Activated T-helper 1 cell treated with anti-CD3 and anti-CD28 coated beads, Interleukin-12 subunit alpha, Interleukin-12 subunit beta, Interleukin-2, Interleukin-4 antibody, amounts not matched to agents 30 ng/mL and 10 ng/mL and 1 ng/mL, durations not matched to agents 14 hours and 24 hours and 36 hours (primary cell): Measurements from ENCODE around the gene PTPN14. TPM values are rescaled to one million over a fixed set of nuclear protein-coding genes. Genes with fewer than 3 reads are reported as not detected.

Experiments used
- DNase-seq: peaks from one replicate; pipeline ENCODE4 v3.0.0; 2021; ENCODE audit warnings: low spot score
- H3K27ac Mint-ChIP-seq: one replicate; pipeline ENCODE4 v1.8.0; 2021; ENCODE audit warnings: mild to moderate bottlenecking, mixed read lengths
- H3K27me3 Mint-ChIP-seq: one replicate; pipeline ENCODE4 v1.8.0; 2022; ENCODE audit warnings: mild to moderate bottlenecking, moderate library complexity, mixed read lengths; ENCODE audit not compliant: insufficient read depth
- H3K36me3 Mint-ChIP-seq: one replicate; pipeline ENCODE4 v1.8.0; 2021; ENCODE audit warnings: low read depth, mixed read lengths
- H3K4me1 Mint-ChIP-seq: one replicate; pipeline ENCODE4 v1.8.0; 2021; ENCODE audit warnings: low read depth, mixed read lengths
- H3K4me3 Mint-ChIP-seq: one replicate; pipeline ENCODE4 v1.8.0; 2021; ENCODE audit warnings: mild to moderate bottlenecking, moderate library complexity, mixed read lengths
- H3K9me3 Mint-ChIP-seq: one replicate; pipeline ENCODE4 v1.8.0; 2021; ENCODE audit warnings: mixed read lengths
- intact Hi-C: fragments of 100-400 bp; cut with micrococcal nuclease; formaldehyde crosslinking; loops from one replicate; pipeline ENCODE4 v1.15.1; 2024
- total RNA-seq: library from RNA; stranded (reverse); gene quantifications from 2 replicates; pipeline ENCODE4 v1.2.3, GENCODE V29; 2022

PTPN14 gene
- total RNA-seq, 1 donor from 2014 or later, result 20.6 TPM

DNA sequence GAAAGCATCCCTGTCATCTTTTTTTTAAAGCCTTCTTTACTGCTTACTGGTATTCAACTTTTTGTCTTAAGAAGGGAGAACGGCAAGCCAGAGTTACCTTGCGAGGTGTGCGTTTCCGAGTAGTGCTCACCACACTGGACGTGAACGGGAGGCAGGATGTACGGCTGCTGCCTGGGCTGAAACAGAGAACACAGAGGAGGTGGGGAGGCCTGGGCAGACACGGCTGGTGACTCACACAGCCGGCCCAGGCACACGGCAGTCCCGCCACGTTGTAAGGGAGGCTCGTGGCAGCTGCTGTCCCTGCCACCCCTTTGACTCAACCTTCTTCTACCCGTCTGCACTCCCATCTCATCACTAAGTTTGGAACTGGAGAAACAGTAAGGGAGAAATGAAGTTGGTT, 164.7 kb downstream of the PTPN14 start:
- no peaks in the 10 kb centered on the region for H3K9me3 Mint-ChIP-seq
- H3K4me1 Mint-ChIP-seq, result peaks cover 40% of the 10 kb centered on the region
- peak overlapping the region; percentile 93 for H3K27ac Mint-ChIP-seq
- peak overlapping the region; percentile 64 for H3K4me3 Mint-ChIP-seq
- intact Hi-C loops, result loop anchor here (2.0 kb wide), 1 partner anchor 54 kb away; no protein-coding TSS in a partner anchor
- DNase-seq, result peak; percentile 27
- H3K27me3 Mint-ChIP-seq, result peaks cover 1% of the 10 kb centered on the region
- peaks cover 11% of the 10 kb centered on the region for H3K36me3 Mint-ChIP-seq

DNA sequence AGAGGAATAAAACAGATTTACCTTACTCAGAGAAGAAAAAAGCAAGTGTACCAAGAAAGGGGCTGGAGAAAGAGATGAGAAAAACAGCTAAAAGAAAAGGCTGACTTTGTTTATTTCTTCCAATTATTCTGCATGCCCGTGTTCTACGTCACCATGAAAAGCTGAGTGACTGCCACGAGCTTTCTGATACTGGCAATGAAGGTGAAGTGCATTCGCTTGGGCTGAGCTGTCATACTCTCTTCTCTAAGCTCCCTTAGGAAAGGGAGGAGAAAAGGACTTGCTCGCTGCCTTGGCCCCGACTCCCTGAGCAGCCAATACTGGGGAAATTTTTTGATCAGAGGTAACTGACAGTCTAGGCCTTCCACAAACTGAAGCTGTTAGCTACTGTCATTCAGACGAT, 165.1 kb downstream of the PTPN14 start:
- peak overlapping the region; percentile 93 for H3K27ac Mint-ChIP-seq
- H3K4me1 Mint-ChIP-seq, result peaks cover 40% of the 10 kb centered on the region
- peak overlapping the region; percentile 64 for H3K4me3 Mint-ChIP-seq
- H3K27me3 Mint-ChIP-seq, result peaks cover 1% of the 10 kb centered on the region
- peaks cover 11% of the 10 kb centered on the region for H3K36me3 Mint-ChIP-seq
- intact Hi-C loops, result loop anchor here (2.0 kb wide), 1 partner anchor 54 kb away; no protein-coding TSS in a partner anchor
- no peak for DNase-seq
- H3K9me3 Mint-ChIP-seq, result no peaks in the 10 kb centered on the region

DNA sequence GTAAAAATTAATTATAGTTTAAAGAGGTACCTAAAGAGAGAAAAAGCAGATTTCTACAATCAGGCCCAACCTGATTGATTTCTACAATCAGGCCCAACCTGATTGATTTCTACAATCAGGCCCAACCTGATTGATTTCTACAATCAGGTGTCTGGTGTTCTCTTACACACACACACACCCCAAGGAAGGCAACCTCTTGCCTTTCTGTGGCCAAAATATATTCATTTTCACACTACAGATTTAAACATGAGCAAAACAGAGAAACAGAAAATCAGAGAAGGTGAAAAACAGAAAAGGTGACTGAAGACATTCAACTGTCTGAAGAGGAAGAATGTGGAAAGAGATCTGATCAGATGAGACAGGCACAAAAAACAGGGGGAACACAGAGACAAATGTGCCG, 166.0 kb downstream of the PTPN14 start:
- peaks cover 1% of the 10 kb centered on the region for H3K27me3 Mint-ChIP-seq
- no peak overlapping the region for H3K4me3 Mint-ChIP-seq
- H3K27ac Mint-ChIP-seq, result peak overlapping the region; percentile 64
- intact Hi-C loops, result no loop called here
- H3K4me1 Mint-ChIP-seq, result peaks cover 40% of the 10 kb centered on the region
- DNase-seq, result no peak
- H3K36me3 Mint-ChIP-seq, result peaks cover 10% of the 10 kb centered on the region
- H3K9me3 Mint-ChIP-seq, result no peaks in the 10 kb centered on the region

DNA sequence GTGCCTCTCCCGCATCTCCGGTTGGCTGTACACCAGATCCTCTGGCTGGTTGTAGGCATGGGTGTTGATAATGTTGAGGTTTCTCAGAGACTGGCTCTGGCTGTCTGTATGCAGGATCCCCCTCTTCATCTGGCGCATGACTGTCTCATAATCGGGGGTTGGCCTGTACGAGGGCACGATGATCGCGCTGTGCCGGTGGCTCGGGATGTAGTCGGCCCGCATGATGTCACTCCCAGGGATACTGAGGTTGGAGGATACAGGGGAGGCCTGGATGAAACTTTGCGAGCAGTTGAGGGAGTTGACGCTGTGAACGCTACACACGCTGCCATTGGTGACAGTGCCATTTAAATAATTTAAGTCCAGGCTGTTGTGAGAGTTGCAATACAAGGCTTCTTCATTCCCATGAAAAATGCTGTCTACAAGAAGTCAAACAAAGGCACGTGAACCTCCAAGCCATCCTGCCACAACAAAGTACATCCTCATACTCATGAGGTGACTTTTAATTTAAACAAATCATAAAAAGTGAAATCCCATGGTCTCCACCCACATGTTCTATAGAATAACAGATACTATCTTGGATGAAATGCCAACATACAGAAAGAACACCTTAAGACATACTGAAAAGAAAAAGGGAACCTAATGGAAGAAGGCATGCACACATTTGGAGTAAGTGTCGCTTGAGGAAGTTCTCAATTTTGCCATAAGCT, 166.9 kb downstream of the PTPN14 start:
- Mint-ChIP-seq H3K4me3 (no peak overlapping the region), H3K4me1 (peaks cover 34% of the 10 kb centered on the region), H3K36me3 (peaks cover 7% of the 10 kb centered on the region), H3K27me3 (peaks cover 1% of the 10 kb centered on the region), H3K9me3 (no peaks in the 10 kb centered on the region), H3K27ac (no peak overlapping the region)
- no peak for DNase-seq
- intact Hi-C loops, result no loop called here

DNA sequence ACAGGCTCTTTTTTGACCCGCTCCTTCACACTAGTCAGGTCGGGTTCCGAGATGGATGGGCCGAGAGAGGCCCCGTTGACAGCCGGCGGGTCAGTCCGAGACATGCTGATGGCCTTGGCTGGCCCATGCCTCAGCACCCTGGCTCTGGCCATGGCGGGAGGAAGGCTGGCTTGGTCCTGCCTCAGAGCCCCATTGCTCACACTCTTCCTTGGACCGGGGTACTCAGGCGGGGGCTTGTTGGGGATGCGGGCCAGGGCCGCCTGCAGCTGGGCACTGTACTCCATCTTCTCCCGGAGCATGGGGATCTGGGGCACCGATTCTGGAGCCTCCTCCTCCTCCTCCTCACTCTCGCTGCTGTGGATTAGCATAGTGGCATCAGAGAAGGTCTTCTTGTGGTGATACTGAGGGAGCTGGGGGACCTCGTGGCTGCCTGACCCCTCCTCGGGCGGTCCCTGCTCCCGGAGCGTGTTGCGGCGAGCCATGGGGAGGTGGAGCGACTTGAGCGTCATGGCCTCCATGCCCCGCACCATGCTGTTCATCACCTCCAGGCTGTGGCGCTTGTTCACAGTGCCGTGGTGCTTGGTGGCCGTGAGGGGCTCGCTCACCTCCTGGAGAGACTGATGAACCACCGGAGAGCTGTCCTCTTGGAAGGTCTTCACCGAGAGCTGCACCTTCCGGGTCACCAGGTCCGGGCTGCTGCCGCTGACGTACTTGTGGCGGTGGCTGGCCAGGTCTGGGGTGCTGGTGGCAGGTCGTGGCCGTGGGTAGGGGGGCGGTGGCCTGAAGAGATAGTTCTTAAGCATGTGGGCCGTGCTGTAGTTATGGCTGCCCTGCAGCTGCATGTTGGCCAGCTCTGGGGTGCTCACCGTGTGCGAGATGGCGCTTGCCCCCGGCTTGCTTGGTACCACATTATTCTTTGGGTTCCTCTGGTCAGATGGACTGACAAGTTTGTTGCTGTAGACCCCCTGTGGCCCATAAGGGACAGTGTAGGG, 167.7 kb downstream of the PTPN14 start:
- no peak overlapping the region for H3K27ac Mint-ChIP-seq

DNA sequence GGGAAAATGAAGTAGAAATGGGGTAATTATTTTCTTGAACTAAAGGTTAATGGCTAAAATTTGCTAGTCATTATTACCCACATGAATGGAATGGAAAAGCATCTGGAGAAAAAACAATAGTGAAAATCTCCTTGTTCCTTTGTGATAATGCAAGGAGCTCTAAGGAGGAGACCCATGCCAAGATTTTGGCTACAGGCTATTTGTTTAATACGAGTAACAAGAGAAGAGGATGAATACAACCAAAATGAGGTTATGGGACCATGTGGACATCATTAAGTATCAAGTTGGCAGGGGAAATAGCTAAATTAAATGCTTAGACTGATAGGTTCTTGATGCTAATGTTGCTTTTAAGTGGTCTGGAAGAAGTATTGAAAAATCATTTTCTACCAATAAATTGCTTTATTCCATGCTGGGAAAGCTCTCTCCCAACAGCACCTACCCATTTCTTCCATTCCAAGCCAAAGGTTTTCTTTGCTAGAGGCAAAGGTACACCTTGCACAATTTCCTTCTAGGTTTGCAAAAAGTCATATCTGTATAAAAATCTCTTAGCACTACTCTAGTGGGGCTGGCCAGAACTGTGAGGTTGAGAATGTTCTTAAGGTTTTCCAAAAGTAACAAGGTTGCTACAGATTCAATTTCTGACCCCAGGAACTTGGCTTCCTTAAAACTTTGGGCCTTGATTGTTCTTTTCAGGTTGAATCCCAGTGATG, 170.3 kb downstream of the PTPN14 start:
- Mint-ChIP-seq H3K4me3 (no peak overlapping the region), H3K36me3 (peaks cover 8% of the 10 kb centered on the region), H3K27ac (no peak overlapping the region), H3K4me1 (peaks cover 12% of the 10 kb centered on the region), H3K9me3 (no peaks in the 10 kb centered on the region), H3K27me3 (peaks cover 3% of the 10 kb centered on the region)
- intact Hi-C loops, result no loop called here
- no peak for DNase-seq

More for the DNA sequence above, 167.7 kb downstream of the PTPN14 start:
- Mint-ChIP-seq H3K36me3 (peaks cover 7% of the 10 kb centered on the region), H3K4me3 (no peak overlapping the region), H3K4me1 (peaks cover 27% of the 10 kb centered on the region), H3K27me3 (peaks cover 3% of the 10 kb centered on the region), H3K9me3 (no peaks in the 10 kb centered on the region)
- no peak for DNase-seq
- intact Hi-C loops, result no loop called here

DNA sequence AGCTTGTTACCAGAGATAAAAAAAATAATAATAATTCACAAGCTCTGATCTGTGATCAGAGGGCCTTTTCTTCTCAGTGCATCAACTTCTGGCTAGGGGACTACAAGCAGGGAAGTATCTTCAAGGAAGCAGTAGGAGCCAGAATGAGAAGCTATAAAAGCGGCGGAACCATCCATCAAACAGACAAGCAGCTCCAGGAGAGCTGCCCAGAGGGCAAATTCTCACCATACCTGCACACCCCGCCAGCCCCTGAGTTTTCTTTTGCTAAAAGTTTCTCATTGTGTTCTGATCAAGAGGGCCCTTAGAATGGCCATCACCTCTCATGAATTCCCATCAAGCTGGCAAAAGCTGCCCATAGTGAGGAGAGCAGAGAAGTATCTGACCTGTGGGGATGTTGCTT, 171.0 kb downstream of the PTPN14 start:
- intact Hi-C loops, result no loop called here
- no peak for DNase-seq
- Mint-ChIP-seq H3K4me3 (no peak overlapping the region), H3K27me3 (peaks cover 3% of the 10 kb centered on the region), H3K9me3 (no peaks in the 10 kb centered on the region), H3K36me3 (peaks cover 8% of the 10 kb centered on the region), H3K27ac (no peak overlapping the region), H3K4me1 (peaks cover 14% of the 10 kb centered on the region)

DNA sequence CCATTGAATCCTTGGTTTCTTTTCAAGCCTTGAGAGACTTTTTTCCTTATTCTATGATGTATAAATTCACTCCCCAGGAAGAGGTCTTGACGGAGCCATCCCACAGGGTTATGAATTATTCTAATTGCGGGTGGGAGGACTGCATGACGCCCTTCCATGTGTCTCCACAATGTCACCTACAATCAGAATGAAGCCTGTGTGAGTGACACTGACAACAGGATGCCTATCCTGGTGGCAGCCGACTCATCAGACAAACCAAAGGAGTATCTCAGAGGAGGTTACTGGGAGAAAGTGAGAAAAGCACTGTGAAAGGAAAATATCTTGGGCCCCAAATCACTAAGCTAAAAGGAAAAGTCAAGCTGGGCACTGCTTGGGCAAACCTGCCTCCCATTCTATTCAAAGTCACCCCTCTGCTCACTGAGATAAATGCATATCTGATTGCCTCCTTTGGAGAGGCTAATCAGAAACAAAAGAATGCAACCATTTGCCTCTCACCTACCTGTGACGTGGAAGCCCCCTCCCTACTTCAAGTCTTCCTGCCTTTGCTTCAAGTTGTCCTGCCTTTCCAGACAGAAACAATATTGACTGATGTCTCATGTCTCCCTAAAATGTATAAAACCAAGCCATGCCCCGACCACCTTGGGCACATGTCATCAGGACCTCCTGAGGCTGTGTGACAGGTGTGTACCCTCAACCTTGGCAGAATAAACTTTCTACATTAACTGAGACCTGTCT, 172.0 kb downstream of the PTPN14 start:
- Mint-ChIP-seq H3K9me3 (no peaks in the 10 kb centered on the region), H3K4me1 (peaks cover 6% of the 10 kb centered on the region), H3K4me3 (no peak overlapping the region), H3K36me3 (peaks cover 8% of the 10 kb centered on the region), H3K27me3 (peaks cover 4% of the 10 kb centered on the region), H3K27ac (no peak overlapping the region)
- intact Hi-C loops, result no loop called here
- no peak for DNase-seq

DNA sequence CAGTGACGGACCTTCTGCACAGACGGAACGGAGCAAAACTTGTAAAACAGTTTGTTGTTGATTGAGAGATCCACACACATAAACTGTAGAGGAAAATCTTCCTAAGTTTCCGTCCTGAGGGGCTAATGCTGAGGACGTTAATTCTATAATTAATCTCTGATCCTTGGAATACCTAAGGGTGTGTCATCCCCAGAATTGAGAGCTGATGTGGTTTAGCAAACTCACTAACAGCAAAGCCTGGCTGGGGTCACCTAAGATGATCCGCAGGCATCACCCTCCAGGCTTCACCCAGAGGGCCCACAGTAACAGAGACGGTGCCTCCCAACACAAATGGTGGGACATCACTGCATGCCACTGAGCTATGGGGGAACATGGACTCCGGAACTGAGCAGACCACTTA, 172.9 kb downstream of the PTPN14 start:
- H3K9me3 Mint-ChIP-seq, result no peaks in the 10 kb centered on the region
- no peak overlapping the region for H3K27ac Mint-ChIP-seq
- intact Hi-C loops, result no loop called here
- peaks cover 5% of the 10 kb centered on the region for H3K4me1 Mint-ChIP-seq
- H3K36me3 Mint-ChIP-seq, result peaks cover 4% of the 10 kb centered on the region
- H3K4me3 Mint-ChIP-seq, result no peak overlapping the region
- peaks cover 3% of the 10 kb centered on the region for H3K27me3 Mint-ChIP-seq
- no peak for DNase-seq

DNA sequence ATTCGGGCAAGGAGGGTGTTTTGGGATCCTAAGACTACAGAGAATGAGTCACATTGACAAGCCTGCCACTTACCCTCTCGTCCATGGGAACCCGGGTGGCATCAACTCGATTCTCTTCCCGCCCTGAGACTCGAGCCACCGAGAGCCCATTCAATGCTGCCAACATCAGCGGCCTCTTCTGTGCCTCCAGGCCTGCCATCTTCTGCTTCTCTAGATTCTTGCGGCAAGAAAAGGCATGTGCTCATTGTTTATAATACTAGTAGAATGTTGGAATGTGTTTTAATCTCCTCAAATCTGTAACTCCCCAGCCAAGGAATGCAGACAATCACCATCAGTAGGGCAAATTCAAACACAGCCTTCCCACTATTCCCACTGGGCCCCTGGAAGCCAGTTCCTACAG, 173.5 kb downstream of the PTPN14 start:
- Mint-ChIP-seq H3K9me3 (no peaks in the 10 kb centered on the region), H3K36me3 (peaks cover 4% of the 10 kb centered on the region), H3K27ac (no peak overlapping the region), H3K4me3 (no peak overlapping the region), H3K27me3 (peaks cover 3% of the 10 kb centered on the region), H3K4me1 (peaks cover 5% of the 10 kb centered on the region)
- no peak for DNase-seq
- intact Hi-C loops, result no loop called here

DNA sequence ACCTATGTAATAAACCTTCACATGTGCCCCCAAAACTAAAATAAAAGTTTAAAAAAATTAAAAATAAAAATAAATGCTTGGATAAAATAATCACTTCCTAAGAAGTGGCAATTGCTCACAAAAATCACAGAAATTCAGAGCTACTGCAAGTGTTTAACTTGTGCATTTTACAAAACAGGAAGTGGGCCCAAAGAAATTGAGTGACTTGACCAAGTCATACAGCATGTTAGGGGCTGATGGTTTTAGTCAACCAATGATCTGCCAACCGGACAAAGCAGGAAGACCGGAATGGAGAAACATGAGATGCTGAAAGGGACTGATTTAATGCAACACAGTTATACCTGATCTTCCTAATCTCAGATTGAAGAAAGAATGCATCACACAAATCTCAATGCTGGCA, 173.9 kb downstream of the PTPN14 start:
- Mint-ChIP-seq H3K9me3 (no peaks in the 10 kb centered on the region), H3K27me3 (peaks cover 3% of the 10 kb centered on the region), H3K27ac (no peak overlapping the region), H3K36me3 (peaks cover 3% of the 10 kb centered on the region), H3K4me1 (peaks cover 5% of the 10 kb centered on the region), H3K4me3 (no peak overlapping the region)
- intact Hi-C loops, result no loop called here
- no peak for DNase-seq

DNA sequence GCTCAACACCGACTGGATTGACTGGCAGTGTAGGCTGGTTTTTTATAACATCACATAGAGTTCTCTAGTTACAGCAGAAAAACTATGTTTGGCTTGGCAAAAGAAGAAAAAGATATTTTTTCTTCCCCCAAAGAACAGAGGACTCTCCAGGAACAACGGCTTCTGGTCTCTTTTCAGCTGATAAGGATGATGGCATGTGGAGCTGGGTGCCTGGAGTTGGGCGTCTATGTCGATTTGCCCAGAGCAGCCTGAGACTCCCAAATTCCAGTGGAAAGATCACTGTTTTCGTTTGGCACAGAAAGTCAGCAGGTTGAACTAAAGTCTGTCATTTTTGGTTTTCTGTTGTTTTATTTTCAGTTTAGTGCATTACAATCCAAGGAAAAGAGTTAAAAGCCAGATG, 179.3 kb downstream of the PTPN14 start:
- intact Hi-C loops, result no loop called here
- no peak for DNase-seq
- Mint-ChIP-seq H3K4me1 (peaks cover 5% of the 10 kb centered on the region), H3K27me3 (peaks cover 7% of the 10 kb centered on the region), H3K4me3 (no peak overlapping the region), H3K27ac (no peak overlapping the region), H3K9me3 (no peaks in the 10 kb centered on the region), H3K36me3 (peaks cover 3% of the 10 kb centered on the region)
